GM12891 (cell line): ENCODE data around the gene C6orf136.

Experiments used
- POLR2A ChIP-seq: IDR thresholded peaks from 2 replicates; pipeline ENCODE4 v1.6.1; 2011; ENCODE audit warnings: low read depth, low read length, control low read depth
- POLR2AphosphoS5 ChIP-seq: IDR thresholded peaks from 2 replicates; pipeline ENCODE4 v1.6.1; 2011; ENCODE audit warnings: low read depth, low read length, control low read depth
- POU2F2 ChIP-seq: IDR thresholded peaks from 2 replicates; pipeline ENCODE4 v1.6.1; 2011; ENCODE audit warnings: low read depth, mild to moderate bottlenecking, control low read depth, low read length, moderate library complexity
- SPI1 ChIP-seq: IDR thresholded peaks from 2 replicates; pipeline ENCODE4 v1.6.1; 2011; ENCODE audit warnings: low read depth, low read length, control low read depth
- TAF1 ChIP-seq: IDR thresholded peaks from 2 replicates; pipeline ENCODE4 v1.6.1; 2011; ENCODE audit warnings: low read depth, low read length, control low read depth

DNA sequence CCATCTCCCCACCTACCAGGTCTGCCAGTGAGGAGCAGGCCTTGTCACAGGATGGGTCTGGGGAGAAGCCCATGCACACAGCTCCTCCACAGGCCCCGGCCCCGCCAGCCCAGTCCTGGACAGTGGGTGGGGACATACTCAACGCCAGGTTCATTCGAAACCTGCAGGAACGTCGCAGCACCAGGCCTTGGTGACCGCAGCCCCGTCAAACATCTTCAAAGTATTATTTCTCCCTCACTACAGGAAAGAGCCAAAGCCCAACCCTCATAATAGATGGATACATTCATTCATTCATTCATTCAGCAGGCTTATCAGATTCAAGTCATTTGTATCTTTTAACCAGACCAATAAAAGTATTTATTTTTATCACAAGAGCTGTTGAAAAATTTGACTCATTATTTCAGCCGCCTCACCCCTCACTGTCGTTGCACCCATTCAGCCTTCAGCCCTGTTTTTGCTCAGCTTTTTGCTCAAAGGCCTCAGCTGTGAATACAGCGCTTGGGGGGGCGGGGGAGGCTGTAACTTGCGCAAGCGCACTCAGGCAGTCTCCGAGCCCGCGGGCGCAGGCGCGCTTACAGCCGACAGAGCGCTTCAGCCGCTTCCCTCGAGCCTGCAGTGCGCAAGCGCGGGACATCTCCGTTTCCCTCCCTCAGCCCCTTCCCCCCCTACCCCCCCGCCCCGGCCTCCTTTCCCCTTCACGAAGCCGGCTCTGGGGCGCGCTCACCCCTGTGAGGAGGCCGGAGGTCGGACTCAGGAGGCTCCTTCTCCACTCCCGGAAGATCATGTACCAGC lies at the start of gene C6orf136:
- TF ChIP-seq POLR2A (no peak; the same call in 1 of the 2 replicates), POLR2AphosphoS5 (no peak), SPI1 (no peak), TAF1 (no peak), POU2F2 (no peak)
